ENCODE results near the gene RNU6-9.

The RNU6-9 gene

GRCh38 chr19:882871-883497 is 10.3 kb upstream of the RNU6-9 start:
- H3K4me3 ChIP-seq (ENCODE audit: low read depth, low read length): no peak overlapping the region
- no peak for TF ChIP-seq CTCF (IDR thresholded peaks at IDR 0.05; ENCODE audit: low read depth, low read length)

- no peak overlapping the region for H3K4me3 ChIP-seq (ENCODE audit: low read depth, low read length)
- TF ChIP-seq CTCF (IDR thresholded peaks at IDR 0.05; ENCODE audit: low read depth, low read length): no peak
Measured at GRCh38 chr19:883661-884211, 9.5 kb upstream of the RNU6-9 start.

- no peak for TF ChIP-seq CTCF (IDR thresholded peaks at IDR 0.05; ENCODE audit: low read depth, low read length)
- H3K4me3 ChIP-seq (ENCODE audit: low read depth, low read length): no peak overlapping the region
Measured at GRCh38 chr19:884420-885211, 8.7 kb upstream of the RNU6-9 start.

GRCh38 chr19:885536-886224 is 7.6 kb upstream of the RNU6-9 start:
- no peak for TF ChIP-seq CTCF (IDR thresholded peaks at IDR 0.05; ENCODE audit: low read depth, low read length)
- no peak overlapping the region for H3K4me3 ChIP-seq (ENCODE audit: low read depth, low read length)

- TF ChIP-seq CTCF (IDR thresholded peaks at IDR 0.05; ENCODE audit: low read depth, low read length): no peak
- no peak overlapping the region for H3K4me3 ChIP-seq (ENCODE audit: low read depth, low read length)
Measured at GRCh38 chr19:887072-887471, 6.2 kb upstream of the RNU6-9 start.

GRCh38 chr19:887599-887998 is 5.7 kb upstream of the RNU6-9 start:
- no peak for TF ChIP-seq CTCF (IDR thresholded peaks at IDR 0.05; ENCODE audit: low read depth, low read length)

More at GRCh38 chr19:887599-887998, 5.7 kb upstream of the RNU6-9 start:
- no peak overlapping the region for H3K4me3 ChIP-seq (ENCODE audit: low read depth, low read length)

All from WI38 (cell line).